Inflammatory macrophage treated with lipopolysaccharide for 1 hour (primary cell): ENCODE data around the gene NFYA.

Experiments
- DNase-seq, 2 donors: peaks; one replicate each; pipeline ENCODE4 v3.0.0-alpha.2; 2020 to 2022

Gene NFYA

GRCh38 chr6:41122373-41122772 lies 49.6 kb downstream of the NFYA start:
- no peak for DNase-seq

- no peak for DNase-seq
Observed at GRCh38 chr6:41122918-41123317, 50.1 kb downstream of the NFYA start.

GRCh38 chr6:41125282-41125681 lies 52.5 kb downstream of the NFYA start:
- DNase-seq, result no peak

GRCh38 chr6:41132254-41132653 lies 59.5 kb downstream of the NFYA start:
- no peak for DNase-seq

- DNase-seq, result no peak
Observed at GRCh38 chr6:41135062-41135832, 62.5 kb downstream of the NFYA start.

GRCh38 chr6:41136911-41137310 lies 64.1 kb downstream of the NFYA start:
- DNase-seq, result no peak

GRCh38 chr6:41147917-41148316 lies 75.1 kb downstream of the NFYA start:
- no peak for DNase-seq
